OCI-LY3 (cell line): ENCODE data around the gene MRM2.

Source experiments
- H2AFZ ChIP-seq: fragments of 200-600, 300-600 bp; shearing (Covaris generic); 2 replicates; pipeline ENCODE4 v1.6.0; 2014; ENCODE audit warnings: antibody characterized with exemption, low read depth, low read length
- H3K27ac ChIP-seq: fragments of 200-600, 300-600 bp; sonication (generic); 2 replicates; pipeline ENCODE4 v1.5.1; 2014; ENCODE audit warnings: mild to moderate bottlenecking, low read length, moderate library complexity, mixed read lengths
- H3K27me3 ChIP-seq: fragments of 200-600, 300-600 bp; sonication (generic); 2 replicates; pipeline ENCODE4 v1.6.1; 2014; ENCODE audit warnings: low read depth, low read length, mixed read lengths
- H3K36me3 ChIP-seq: fragments of 200-600, 300-600 bp; sonication (generic); replicated peaks from 2 replicates; pipeline ENCODE3; 2014; ENCODE audit warnings: low read depth, low read length, mixed read lengths
- H3K4me1 ChIP-seq: fragments of 300-600, 200-600 bp; sonication (generic); 2 replicates; pipeline ENCODE4 v1.6.1; 2014; ENCODE audit warnings: low read length, mixed read lengths
- H3K4me2 ChIP-seq: fragments of 200-600, 300-600 bp; sonication (generic); 2 replicates; pipeline ENCODE4 v1.6.1; 2014; ENCODE audit warnings: low read length, mixed read lengths
- H3K4me3 ChIP-seq: fragments of 300-600, 200-600 bp; sonication (generic); 2 replicates; pipeline ENCODE4 v1.5.1; 2014; ENCODE audit warnings: antibody characterized with exemption, mild to moderate bottlenecking, low read length, moderate library complexity
- H3K79me2 ChIP-seq: fragments of 300-600, 200-600 bp; shearing (Covaris generic); 2 replicates; pipeline ENCODE4 v1.6.1; 2014; ENCODE audit warnings: mild to moderate bottlenecking, low read length, mixed read lengths
- H3K9ac ChIP-seq: fragments of 300-600, 200-600 bp; shearing (Covaris generic); 2 replicates; pipeline ENCODE4 v1.6.0; 2014; ENCODE audit warnings: mild to moderate bottlenecking, low read length, moderate library complexity
- H3K9me3 ChIP-seq: fragments of 200-600, 300-600 bp; shearing (Covaris generic); 2 replicates; pipeline ENCODE4 v1.6.1; 2014; ENCODE audit warnings: low read length, mixed read lengths; ENCODE audit not compliant: insufficient read depth
- H4K20me1 ChIP-seq: fragments of 200-600, 300-600 bp; sonication (generic); 2 replicates; pipeline ENCODE4 v1.6.1; 2016; ENCODE audit warnings: low read length, mixed read lengths; ENCODE audit not compliant: insufficient read depth
- CTCF ChIP-seq: fragments of 200-600, 300-600 bp; sonication (generic); IDR thresholded peaks from 2 replicates; pipeline ENCODE4 v1.5.1; 2014; ENCODE audit warnings: antibody characterized with exemption, low read length, low read depth
- EZH2phosphoT487 ChIP-seq: fragments of 200-600 bp; shearing (Covaris generic); IDR thresholded peaks from 2 replicates; pipeline ENCODE4 v1.6.1; 2018; ENCODE audit warnings: antibody characterized with exemption, mixed run types, low read depth

MRM2 gene

GRCh38 chr7:2217206-2217605, 24.8 kb downstream of the MRM2 start:
- no peak overlapping the region for H3K27ac ChIP-seq
- H3K36me3 ChIP-seq = no peaks in the 10 kb centered on the region

GRCh38 chr7:2215851-2216250, 26.2 kb downstream of the MRM2 start:
- no peaks in the 10 kb centered on the region for H3K36me3 ChIP-seq
- H3K9me3 ChIP-seq = no peaks in the 10 kb centered on the region
- no peak overlapping the region for H3K4me3 ChIP-seq
- no peaks in the 10 kb centered on the region; the same call in 1 of the 2 replicates for H3K79me2 ChIP-seq
- no peak overlapping the region for H3K4me2 ChIP-seq
- no peaks in the 10 kb centered on the region for H3K27me3 ChIP-seq
- TF ChIP-seq CTCF = no peak
- no peak overlapping the region for H3K9ac ChIP-seq
- H3K27ac ChIP-seq = no peak overlapping the region
- H2AFZ ChIP-seq = no peak overlapping the region
- no peaks in the 10 kb centered on the region for H4K20me1 ChIP-seq
- H3K4me1 ChIP-seq = no peaks in the 10 kb centered on the region

More at GRCh38 chr7:2217206-2217605, 24.8 kb downstream of the MRM2 start:
- Histone ChIP-seq H3K27me3 (no peaks in the 10 kb centered on the region), H3K9me3 (no peaks in the 10 kb centered on the region), H3K79me2 (no peaks in the 10 kb centered on the region; the same call in 1 of the 2 replicates), H3K9ac (no peak overlapping the region), H3K4me1 (no peaks in the 10 kb centered on the region), H3K4me2 (no peak overlapping the region), H3K4me3 (no peak overlapping the region), H4K20me1 (no peaks in the 10 kb centered on the region), H2AFZ (no peak overlapping the region)
- TF ChIP-seq CTCF (no peak), EZH2phosphoT487 (no peak)

GRCh38 chr7:2214636-2215035, 27.4 kb downstream of the MRM2 start:
- Histone ChIP-seq H3K9ac (no peak overlapping the region), H3K4me3 (no peak overlapping the region), H3K27me3 (no peaks in the 10 kb centered on the region), H3K4me1 (no peaks in the 10 kb centered on the region), H4K20me1 (no peaks in the 10 kb centered on the region), H3K79me2 (no peaks in the 10 kb centered on the region), H3K9me3 (no peaks in the 10 kb centered on the region), H3K27ac (no peak overlapping the region), H3K4me2 (no peak overlapping the region), H2AFZ (no peak overlapping the region), H3K36me3 (no peaks in the 10 kb centered on the region)
- no peak for TF ChIP-seq EZH2phosphoT487
- TF ChIP-seq CTCF = no peak

GRCh38 chr7:2213551-2214215, 28.3 kb downstream of the MRM2 start:
- H4K20me1 ChIP-seq = no peaks in the 10 kb centered on the region
- no peaks in the 10 kb centered on the region for H3K4me1 ChIP-seq
- H2AFZ ChIP-seq = no peak overlapping the region
- no peaks in the 10 kb centered on the region for H3K36me3 ChIP-seq
- H3K27me3 ChIP-seq = no peaks in the 10 kb centered on the region
- TF ChIP-seq CTCF (no peak), EZH2phosphoT487 (no peak)
- H3K9me3 ChIP-seq = no peaks in the 10 kb centered on the region
- no peak overlapping the region for H3K4me2 ChIP-seq
- no peak overlapping the region for H3K27ac ChIP-seq
- H3K4me3 ChIP-seq = no peak overlapping the region
- no peak overlapping the region for H3K9ac ChIP-seq
- no peaks in the 10 kb centered on the region for H3K79me2 ChIP-seq
